ENCODE results near the gene DDX52.

DNA sequence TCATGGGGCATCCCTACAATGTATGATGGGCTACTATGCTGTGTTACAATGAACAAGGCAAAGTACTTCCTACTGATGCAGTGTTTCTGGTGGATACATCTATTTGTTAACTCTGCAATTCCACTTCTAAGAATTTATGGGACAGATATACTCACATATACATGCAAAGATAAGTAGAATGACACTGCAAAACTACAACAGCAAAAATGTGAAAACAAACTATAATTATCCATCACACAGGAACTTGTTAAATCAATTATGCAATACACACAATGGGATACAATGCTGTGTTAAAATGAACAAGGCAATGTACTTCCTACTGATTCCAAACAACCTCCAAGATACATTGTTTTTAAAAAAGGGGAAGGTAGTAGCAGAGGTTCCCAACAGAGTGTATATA, 3.2 kb downstream of the DDX52 start:
- TF ChIP-seq, protein P1, sequence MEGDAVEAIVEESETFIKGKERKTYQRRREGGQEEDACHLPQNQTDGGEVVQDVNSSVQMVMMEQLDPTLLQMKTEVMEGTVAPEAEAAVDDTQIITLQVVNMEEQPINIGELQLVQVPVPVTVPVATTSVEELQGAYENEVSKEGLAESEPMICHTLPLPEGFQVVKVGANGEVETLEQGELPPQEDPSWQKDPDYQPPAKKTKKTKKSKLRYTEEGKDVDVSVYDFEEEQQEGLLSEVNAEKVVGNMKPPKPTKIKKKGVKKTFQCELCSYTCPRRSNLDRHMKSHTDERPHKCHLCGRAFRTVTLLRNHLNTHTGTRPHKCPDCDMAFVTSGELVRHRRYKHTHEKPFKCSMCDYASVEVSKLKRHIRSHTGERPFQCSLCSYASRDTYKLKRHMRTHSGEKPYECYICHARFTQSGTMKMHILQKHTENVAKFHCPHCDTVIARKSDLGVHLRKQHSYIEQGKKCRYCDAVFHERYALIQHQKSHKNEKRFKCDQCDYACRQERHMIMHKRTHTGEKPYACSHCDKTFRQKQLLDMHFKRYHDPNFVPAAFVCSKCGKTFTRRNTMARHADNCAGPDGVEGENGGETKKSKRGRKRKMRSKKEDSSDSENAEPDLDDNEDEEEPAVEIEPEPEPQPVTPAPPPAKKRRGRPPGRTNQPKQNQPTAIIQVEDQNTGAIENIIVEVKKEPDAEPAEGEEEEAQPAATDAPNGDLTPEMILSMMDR (IDR thresholded peaks at IDR 0.05; ENCODE audit: low read length): no peak
- TF ChIP-seq EZH2 (IDR thresholded peaks at IDR 0.05; ENCODE audit: borderline replicate concordance, low read length): no peak

Data from OCI-LY1 (cell line).